K562 (cell line): Measurements from ENCODE around the gene TNIK. TPM values are rescaled to one million over a fixed set of nuclear protein-coding genes. Genes with fewer than 3 reads are reported as not detected.

Experiments used
- ATAC-seq: fragments of 200-7000 bp; cut with Tn5 transposase; 3 replicates; pipeline ENCODE4 v1.9.1; 2020; ENCODE audit warnings: moderate library complexity
- BruUV-seq: library from RNA; stranded (reverse); fragments of 400-500 nt; replicated peaks from 2 replicates; lab custom pipeline; 2021; lab: Mats Ljungman, UMichigan
- CTCF ChIA-PET: fragments of 300-600 bp; formaldehyde crosslinking; extraction: SDS; loops from one replicate; lab custom pipeline; 2021; ENCODE audit warnings: low intra/inter-chr PET ratio; lab: Yijun Ruan, JAX
- POLR2A ChIA-PET: fragments of 300-600, 350-650 bp; sonication (Branson Sonifier 250); formaldehyde crosslinking; extraction: SDS; loops from one replicate; lab custom pipeline; 2021; ENCODE audit warnings: antibody characterized with exemption, inconsistent platforms; lab: Yijun Ruan, JAX
- DNase-seq, 4 experiments: peaks; one replicate each; pipeline versions ENCODE4 v3.0.0 to v3.0.0-alpha.2; 2011 to 2018; ENCODE audit warnings: low spot score in 3 of 4, mixed read lengths in 3 of 4; ENCODE audit errors: extremely low read depth in 1 of 4
- FAIRE-seq: peaks from 2 replicates; lab custom pipeline; 2011; peaks lifted over from hg19 to GRCh38; lab: Jason Lieb, UNC
- H2AFZ ChIP-seq: 2 replicates; pipeline ENCODE4 v1.6.0; 2011; ENCODE audit warnings: low read depth, low read length, control low read depth, inconsistent platforms
- H3K27ac ChIP-seq: fragments of 200-600 bp; 3 replicates; pipeline ENCODE4 v1.8.0; 2011; ENCODE audit warnings: low read depth, mild to moderate bottlenecking, control low read depth, inconsistent platforms, low read length, moderate library complexity, mixed read lengths; ENCODE audit errors: extremely low read depth
- H3K27me3 ChIP-seq, 2 experiments: fragments of 300-600 bp in 1 of 2; 2 replicates in 1 of 2; 3 replicates in 1 of 2; pipeline versions ENCODE4 v1.6.0 to v1.8.0; 2011; ENCODE audit warnings: inconsistent platforms in 2 of 2, low read length in 2 of 2, mild to moderate bottlenecking in 1 of 2, mixed read lengths in 1 of 2, moderate library complexity in 1 of 2; ENCODE audit not compliant: control insufficient read depth in 2 of 2, insufficient read depth in 2 of 2
- H3K36me3 ChIP-seq: fragments of 300-600 bp; 3 replicates; pipeline ENCODE4 v1.8.0; 2011; ENCODE audit warnings: mild to moderate bottlenecking, low read length, inconsistent platforms; ENCODE audit not compliant: control insufficient read depth, insufficient read depth
- H3K4me1 ChIP-seq, 2 experiments: fragments of 200-600 bp in 1 of 2; replicated peaks in 1 of 2; 2 replicates in 1 of 2; 3 replicates in 1 of 2; pipeline versions ENCODE4 v1.5.1 to v1.8.0; 2011; ENCODE audit warnings: inconsistent platforms in 2 of 2, low read length in 2 of 2, mild to moderate bottlenecking in 1 of 2, mixed read lengths in 1 of 2, moderate library complexity in 1 of 2; ENCODE audit not compliant: control insufficient read depth in 2 of 2, insufficient read depth in 2 of 2
- H3K4me2 ChIP-seq: 2 replicates; pipeline ENCODE4 v1.6.1; 2011; ENCODE audit warnings: low read length, control low read depth, inconsistent platforms, mixed read lengths; ENCODE audit not compliant: insufficient read depth
- H3K4me3 ChIP-seq: fragments of 200-600 bp; sonication (generic), shearing (Covaris generic); 2 replicates; pipeline ENCODE4 v1.5.1; 2016; ENCODE audit warnings: control low read depth, inconsistent platforms
- H3K79me2 ChIP-seq: fragments of 200-600 bp; 3 replicates; pipeline ENCODE4 v1.8.0; 2011; ENCODE audit warnings: low read length, inconsistent platforms; ENCODE audit not compliant: control insufficient read depth, insufficient read depth
- H3K9ac ChIP-seq, 2 experiments: 2 replicates each; pipeline versions ENCODE4 v1.6.0 to v1.6.1; 2011; ENCODE audit warnings: low read depth in 2 of 2, low read length in 2 of 2, control low read depth in 1 of 2, inconsistent platforms in 1 of 2, mild to moderate bottlenecking in 1 of 2, mixed read lengths in 1 of 2; ENCODE audit not compliant: insufficient read depth in 1 of 2
- H3K9me1 ChIP-seq: one replicate; pipeline ENCODE4 v1.6.0; 2011; ENCODE audit warnings: inconsistent platforms, mild to moderate bottlenecking, low read length, moderate library complexity; ENCODE audit not compliant: control insufficient read depth, insufficient read depth
- H3K9me3 ChIP-seq: replicated peaks from 2 replicates; pipeline ENCODE4 v1.5.1; 2011; ENCODE audit warnings: low read depth, low read length, inconsistent platforms; ENCODE audit not compliant: control insufficient read depth, insufficient read depth
- H4K20me1 ChIP-seq: replicated peaks from 2 replicates; pipeline ENCODE4 v1.6.1; 2011; ENCODE audit warnings: low read length, inconsistent platforms, mixed read lengths; ENCODE audit not compliant: control insufficient read depth, insufficient read depth
- ARID1B ChIP-seq: fragments of 450-650 bp; IDR thresholded peaks from 2 replicates; pipeline ENCODE4 v1.6.1; 2016; ENCODE audit warnings: antibody characterized with exemption, mild to moderate bottlenecking, inconsistent platforms
- ARID3B ChIP-seq: fragments of 250-450 bp; sonication (Bioruptor Pico); IDR thresholded peaks from 2 replicates; pipeline ENCODE4 v1.4.0; 2020; ENCODE audit warnings: borderline replicate concordance
- C11orf30 ChIP-seq: fragments of 450-650 bp; IDR thresholded peaks from 2 replicates; pipeline ENCODE4 v1.6.1; 2016; ENCODE audit warnings: low read depth, mild to moderate bottlenecking
- CAMTA2 ChIP-seq: fragments of 250-450 bp; sonication (Bioruptor Pico); conservative IDR thresholded peaks from 2 replicates; pipeline ENCODE4 v1.5.1; 2022
- CHD1 ChIP-seq: fragments of 200-600 bp; sonication (generic); IDR thresholded peaks from one replicate; pipeline ENCODE4 v1.6.1; 2012; ENCODE audit warnings: mild to moderate bottlenecking, moderate library complexity, low read length, inconsistent platforms
- DPF2 ChIP-seq: fragments of 450-650 bp; IDR thresholded peaks from 2 replicates; pipeline ENCODE4 v1.6.1; 2016
- ERF ChIP-seq: fragments of 450-650 bp; formaldehyde crosslinking; IDR thresholded peaks from 2 replicates; pipeline ENCODE4 v1.4.0; 2020; ENCODE audit warnings: mild to moderate bottlenecking, mixed read lengths
- FOS ChIP-seq: IDR thresholded peaks from 3 replicates; pipeline ENCODE4 v1.6.1; 2011; ENCODE audit not compliant: insufficient read length; ENCODE audit errors: extremely low read depth
- FOXJ2 ChIP-seq: fragments of 200-800 bp; sonication (Bioruptor generic); IDR thresholded peaks from 2 replicates; pipeline ENCODE4 v1.6.1; 2016; ENCODE audit warnings: missing genetic modification characterization, missing compliant biosample characterization
- ID3 ChIP-seq, 2 experiments: fragments of 250-450 bp in 1 of 2; fragments of 450-650 bp in 1 of 2; sonication (Bioruptor Pico) in 1 of 2; IDR thresholded peaks; 2 replicates each; pipeline versions ENCODE4 v1.6.1 to v1.8.0; 2016 to 2021; ENCODE audit warnings: mild to moderate bottlenecking in 2 of 2, moderate library complexity in 2 of 2, missing compliant biosample characterization in 1 of 2, missing genetic modification characterization in 1 of 2
- MAFG ChIP-seq: fragments of 450-650 bp; conservative IDR thresholded peaks from 2 replicates; pipeline ENCODE4 v1.6.1; 2016; ENCODE audit warnings: missing genetic modification characterization, missing compliant biosample characterization
- MEF2D ChIP-seq: conservative IDR thresholded peaks from 2 replicates; pipeline ENCODE4 v1.6.1; 2016; ENCODE audit warnings: low read depth, missing genetic modification characterization, missing compliant biosample characterization
- NFE2 ChIP-seq: IDR thresholded peaks from 2 replicates; pipeline ENCODE4 v1.6.1; 2014; ENCODE audit warnings: antibody characterized with exemption, low read depth
- NONO ChIP-seq, 2 experiments: fragments of 200-400 bp in 1 of 2; fragments of 450-650 bp in 1 of 2; formaldehyde crosslinking in 1 of 2; IDR thresholded peaks; 2 replicates each; pipeline ENCODE4 v1.6.1; 2017; ENCODE audit warnings: low read depth in 2 of 2, mild to moderate bottlenecking in 2 of 2, moderate library complexity in 2 of 2, low read length in 1 of 2
- RBM22 ChIP-seq: fragments of 200-400 bp; formaldehyde crosslinking; IDR thresholded peaks from 2 replicates; pipeline ENCODE4 v1.6.1; 2018; ENCODE audit warnings: low read length, low read depth; ENCODE audit not compliant: poor library complexity, severe bottlenecking
- SNIP1 ChIP-seq: fragments of 450-650 bp; IDR thresholded peaks from 2 replicates; pipeline ENCODE4 v1.7.1; 2017; ENCODE audit warnings: low read depth, mild to moderate bottlenecking
- STAT5B ChIP-seq: fragments of 250-450 bp; sonication (Bioruptor Pico); IDR thresholded peaks from 2 replicates; pipeline ENCODE4 v1.8.0; 2021; ENCODE audit warnings: mild to moderate bottlenecking, inconsistent platforms
- TSHZ1 ChIP-seq: fragments of 250-450 bp; sonication (Bioruptor Pico); IDR thresholded peaks from 2 replicates; pipeline ENCODE4 v1.4.0; 2020; ENCODE audit warnings: mild to moderate bottlenecking, moderate library complexity
- ZNF316 ChIP-seq: fragments of 450-650 bp; IDR thresholded peaks from 2 replicates; pipeline ENCODE4 v1.6.1; 2016
- WGBS: fragments of 100-300 bp; shearing (Covaris generic); methylation state at CpG from one replicate; pipeline ENCODE4 v1.1.6; 2016; ENCODE audit warnings: low coverage, mixed read lengths; ENCODE audit not compliant: insufficient coverage; ENCODE audit errors: missing lambda C conversion rate; 5-methylcytosine and 5-hydroxymethylcytosine counted together
- in situ Hi-C: fragments of 300-500 bp; cut with MboI; formaldehyde crosslinking; loops from 4 replicates; pipeline ENCODE4 v1.15.0; 2018; ENCODE audit warnings: inconsistent platforms, mixed read lengths
- intact Hi-C: fragments of 100-400 bp; cut with micrococcal nuclease; formaldehyde crosslinking; loops from 2 replicates; pipeline ENCODE4 v1.14.2; 2022
- polyA plus RNA-seq, 8 experiments: library from polyadenylated mRNA; depleted of rRNA in 4 of 8; stranded (reverse) in 5 of 8; unstranded in 3 of 8; fragments of >200 nt; fragmentation: Nextera tagmentation in 2 of 8; fragmentation: Illumina TruSeq in 1 of 8; extraction: Ambion mirVana in 2 of 8; extraction: Trizol in 1 of 8; gene quantifications; 2 replicates each; pipeline versions ENCODE4 v1.2.1 to v1.2.3, GENCODE V29; 2011 to 2014; ENCODE audit warnings: inconsistent platforms in 1 of 8, missing spikeins in 1 of 8
- total RNA-seq, 7 experiments: library from RNA; depleted of rRNA in 6 of 7; stranded (reverse); fragments of >200 nt in 6 of 7; fragmentation: Illumina TruSeq in 2 of 7; extraction: Trizol in 2 of 7; gene quantifications; 2 replicates each; pipeline versions ENCODE4 v1.2.1 to v1.2.3, GENCODE V29; 2011 to 2021; ENCODE audit warnings: low replicate concordance in 1 of 7

The TNIK gene
- total and polyA plus RNA-seq, 9 of the 15 experiments (the other 6 are each of a cell fraction or from before 2014, with no cell fraction given), result 6.6 to 39.0 (median 24.7) TPM

GRCh38 chr3:171185959-171186358 is 274.2 kb downstream of the TNIK start:
- FAIRE-seq, result no peak
- TF ChIP-seq SNIP1, result no peak
- TF ChIP-seq ARID3B (CRISPR knock-in tag), result no peak
- no peak for TF ChIP-seq ERF
- TF ChIP-seq DPF2, result no peak
- TF ChIP-seq NFE2, result no peak
- TF ChIP-seq STAT5B (CRISPR knock-in tag), result no peak
- TF ChIP-seq FOS, result no peak
- TF ChIP-seq NONO (IDR thresholded peaks at IDR 0.05; ENCODE audit: low read depth in 2 of 2, low read length in 1 of 2), result no peak
- no peak for TF ChIP-seq ARID1B
- no peak for TF ChIP-seq ID3 (CRISPR knock-in tag; IDR thresholded peaks at IDR 0.05)
- TF ChIP-seq ID3 (tag; IDR thresholded peaks at IDR 0.05), result no peak
- TF ChIP-seq TSHZ1 (CRISPR knock-in tag), result no peak
- TF ChIP-seq ZNF316, result peak; percentile 60; the same call in 1 of the 2 replicates
- peak; percentile 33; the same call in 1 of the 2 replicates for TF ChIP-seq MAFG (tag)
- no peak for TF ChIP-seq FOXJ2
- TF ChIP-seq CAMTA2 (CRISPR knock-in tag), result no peak
- TF ChIP-seq MEF2D, result no peak
- TF ChIP-seq RBM22, result no peak
- TF ChIP-seq C11orf30, result peak; percentile 54; the same call in 1 of the 2 replicates
- no peak for TF ChIP-seq CHD1

More at GRCh38 chr3:171185959-171186358, 274.2 kb downstream of the TNIK start:
- Histone ChIP-seq H2AFZ (no peak overlapping the region), H3K27me3 (no peaks in the 10 kb centered on the region), H4K20me1 (no peaks in the 10 kb centered on the region), H3K9ac (no peak overlapping the region), H3K36me3 (peaks cover 15% of the 10 kb centered on the region; the same call in 2 of the 3 replicates), H3K4me1 (peaks cover 0 to 32% of the 10 kb centered on the region in 2 experiments; a peak in 4 of 5 replicates), H3K27ac (no peak overlapping the region), H3K79me2 (peaks cover 3% of the 10 kb centered on the region; the same call in 2 of the 3 replicates), H3K9me3 (no peaks in the 10 kb centered on the region; the same call in 1 of the 2 replicates), H3K4me2 (no peak overlapping the region), H3K4me3 (no peak overlapping the region), H3K9me1 (no peaks in the 10 kb centered on the region)
- ChIA-PET CTCF (interaction anchor here (0.8 to 3.5 kb wide), 2 partner anchors 225 to 381 kb away, joined by 3 to 17 read pairs; no protein-coding TSS in a partner anchor), POLR2A (interaction anchor here (0.9 kb wide), 1 partner anchor 189 kb away, joined by 3 read pairs; no protein-coding TSS in a partner anchor)
- DNase-seq, result no peak
- BruUV-seq, result no TSS peak
- intact Hi-C loops, result loop anchor here (5.0 kb wide), 2 partner anchors 276 to 586 kb away; partner anchors contain the start of gene TNIK
- WGBS, result 77% methylated on average over 1 of the region's 1 CpG
- in situ Hi-C loops, result no loop called here
- no peak for ATAC-seq
